GM19023 (cell line): ENCODE data around the gene NR2C2.

Experiments
- ATAC-seq: cut with Tn5 transposase; IDR thresholded peaks from one replicate; pipeline ENCODE4 v1.9.1; 2021; ENCODE audit warnings: mild to moderate bottlenecking, moderate library complexity; ENCODE audit not compliant: unreplicated experiment

NR2C2 gene

GRCh38 chr3:14921034-14921616, 26.3 kb upstream of the NR2C2 start:
- peak; percentile 84 for ATAC-seq

- ATAC-seq, result no peak
Measured at GRCh38 chr3:14921811-14922705, 25.3 kb upstream of the NR2C2 start.

GRCh38 chr3:14922863-14923262, 24.5 kb upstream of the NR2C2 start:
- no peak for ATAC-seq

GRCh38 chr3:14923476-14923875, 23.9 kb upstream of the NR2C2 start:
- ATAC-seq, result no peak

GRCh38 chr3:14925729-14926591, 21.4 kb upstream of the NR2C2 start:
- ATAC-seq, result no peak

GRCh38 chr3:14926592-14926991, 20.8 kb upstream of the NR2C2 start:
- ATAC-seq, result no peak

GRCh38 chr3:14927308-14927707, 20.1 kb upstream of the NR2C2 start:
- ATAC-seq, result no peak

GRCh38 chr3:14929310-14930074, 17.9 kb upstream of the NR2C2 start:
- no peak for ATAC-seq

GRCh38 chr3:14933820-14934425, 13.5 kb upstream of the NR2C2 start:
- no peak for ATAC-seq

- ATAC-seq, result no peak
Measured at GRCh38 chr3:14935592-14936345, 11.6 kb upstream of the NR2C2 start.

- ATAC-seq, result no peak
Measured at GRCh38 chr3:14938954-14939353, 8.4 kb upstream of the NR2C2 start.

GRCh38 chr3:14941871-14942270, 5.5 kb upstream of the NR2C2 start:
- ATAC-seq, result no peak

- ATAC-seq, result no peak
Measured at GRCh38 chr3:14943042-14943441, 4.3 kb upstream of the NR2C2 start.

GRCh38 chr3:14946236-14946635, 1.1 kb upstream of the NR2C2 start:
- no peak for ATAC-seq

- ATAC-seq, result no peak
Measured at GRCh38 chr3:14946739-14947099, 664 bp upstream of the NR2C2 start.

GRCh38 chr3:14947886-14948608, 664 bp downstream of the NR2C2 start:
- ATAC-seq, result peak; percentile 90

GRCh38 chr3:14948609-14949038, 1.2 kb downstream of the NR2C2 start:
- peak; percentile 0 for ATAC-seq

GRCh38 chr3:14949126-14949525, 1.7 kb downstream of the NR2C2 start:
- no peak for ATAC-seq

GRCh38 chr3:14950274-14950673, 2.9 kb downstream of the NR2C2 start:
- no peak for ATAC-seq
